ACC112 (cell line): Measurements from ENCODE around the gene PSAPL1.

Experiments
- H2AFZ ChIP-seq: fragments of 200-600 bp; sonication (generic); one replicate; pipeline ENCODE4 v1.6.0; 2017; ENCODE audit warnings: antibody characterized with exemption, low read length; ENCODE audit not compliant: unreplicated experiment
- H3K27ac ChIP-seq: fragments of 200-600 bp; sonication (generic); 2 replicates; pipeline ENCODE4 v1.5.1; 2014; ENCODE audit warnings: low read depth, mild to moderate bottlenecking, antibody characterized with exemption, low read length, moderate library complexity
- H3K27me3 ChIP-seq: fragments of 200-600 bp; sonication (generic); 2 replicates; pipeline ENCODE4 v1.6.1; 2014; ENCODE audit warnings: mild to moderate bottlenecking, antibody characterized with exemption, low read length, moderate library complexity, mixed read lengths; ENCODE audit not compliant: insufficient read depth
- H3K36me3 ChIP-seq: fragments of 200-600 bp; sonication (generic); 2 replicates; pipeline ENCODE4 v1.6.1; 2016; ENCODE audit warnings: mild to moderate bottlenecking, antibody characterized with exemption, low read length, moderate library complexity, mixed read lengths; ENCODE audit not compliant: insufficient read depth
- H3K4me1 ChIP-seq: fragments of 200-600 bp; sonication (generic); one replicate; pipeline ENCODE4 v1.6.1; 2016; ENCODE audit warnings: low read length, mixed read lengths; ENCODE audit not compliant: insufficient read depth, unreplicated experiment, control insufficient read depth
- H3K4me3 ChIP-seq: fragments of 200-600 bp; sonication (generic); 2 replicates; pipeline ENCODE4 v1.5.1; 2014; ENCODE audit warnings: mild to moderate bottlenecking, low read depth, low read length
- H3K79me2 ChIP-seq: fragments of 200-600 bp; sonication (generic); one replicate; pipeline ENCODE4 v1.6.0; 2016; ENCODE audit warnings: low read length; ENCODE audit not compliant: control insufficient read depth, unreplicated experiment, insufficient read depth

The PSAPL1 gene

GRCh38 chr4:7444314-7444713 is 9.6 kb upstream of the PSAPL1 start:
- Histone ChIP-seq H2AFZ (no peak overlapping the region), H3K27ac (no peak overlapping the region), H3K4me3 (no peak overlapping the region), H3K27me3 (peaks cover 16% of the 10 kb centered on the region), H3K4me1 (no peaks in the 10 kb centered on the region), H3K36me3 (no peaks in the 10 kb centered on the region), H3K79me2 (no peaks in the 10 kb centered on the region)

GRCh38 chr4:7442574-7443162 is 7.9 kb upstream of the PSAPL1 start:
- Histone ChIP-seq H2AFZ (no peak overlapping the region), H3K27me3 (peaks cover 25% of the 10 kb centered on the region)

DNA sequence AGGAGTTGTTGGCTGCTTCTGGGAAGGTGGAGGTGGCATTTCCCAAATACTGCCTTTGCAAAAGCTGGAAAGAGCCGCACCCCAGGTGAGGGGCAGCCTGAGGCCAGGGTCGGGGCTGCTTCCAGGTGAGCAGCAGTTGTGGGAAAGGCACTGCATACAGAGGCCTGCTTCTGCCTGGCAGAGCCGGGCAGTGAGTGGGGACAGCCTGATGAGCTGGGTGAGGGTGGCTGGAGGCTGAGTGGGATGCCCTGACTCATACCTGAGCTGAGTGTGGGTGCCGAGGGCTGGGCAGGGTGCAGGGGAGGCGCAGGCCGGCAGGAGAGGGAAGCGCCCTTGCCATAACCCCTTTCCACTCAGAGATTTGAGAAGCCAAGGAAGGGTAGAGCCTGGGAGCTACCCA is 6.5 kb upstream of the PSAPL1 start:
- no peak overlapping the region for H2AFZ ChIP-seq
- peaks cover 14% of the 10 kb centered on the region; the same call in 1 of the 2 replicates for H3K27me3 ChIP-seq
- no peak overlapping the region for H3K27ac ChIP-seq
- no peaks in the 10 kb centered on the region for H3K79me2 ChIP-seq
- H3K4me1 ChIP-seq, result no peaks in the 10 kb centered on the region
- no peaks in the 10 kb centered on the region for H3K36me3 ChIP-seq
- H3K4me3 ChIP-seq, result no peak overlapping the region

More at GRCh38 chr4:7442574-7443162, 7.9 kb upstream of the PSAPL1 start:
- no peaks in the 10 kb centered on the region for H3K79me2 ChIP-seq
- no peaks in the 10 kb centered on the region for H3K36me3 ChIP-seq
- no peak overlapping the region for H3K4me3 ChIP-seq
- H3K4me1 ChIP-seq, result no peaks in the 10 kb centered on the region
- no peak overlapping the region for H3K27ac ChIP-seq

DNA sequence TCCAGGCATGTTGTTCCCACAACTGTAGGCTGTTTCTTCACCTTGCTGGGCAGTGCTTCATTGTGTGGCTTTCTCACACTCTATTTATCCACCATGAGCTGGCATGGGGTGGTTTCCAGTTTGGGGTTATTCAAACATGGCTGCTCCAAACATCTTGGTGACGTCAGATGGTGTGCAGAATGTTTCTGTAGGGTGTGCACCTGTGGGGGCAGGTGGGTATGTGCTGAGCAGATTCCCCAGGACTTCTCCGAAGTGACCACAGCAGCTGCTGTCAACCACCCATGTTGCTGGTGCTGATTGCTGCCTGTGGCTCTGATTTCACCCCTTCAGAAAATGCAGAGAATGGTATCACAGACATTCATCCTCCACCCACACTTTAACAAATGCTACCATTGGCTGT is 5.0 kb upstream of the PSAPL1 start:
- H3K4me3 ChIP-seq, result no peak overlapping the region
- H3K79me2 ChIP-seq, result no peaks in the 10 kb centered on the region
- H3K36me3 ChIP-seq, result no peaks in the 10 kb centered on the region
- H3K27ac ChIP-seq, result no peak overlapping the region
- no peak overlapping the region for H2AFZ ChIP-seq
- H3K4me1 ChIP-seq, result peaks cover 4% of the 10 kb centered on the region
- peaks cover 14% of the 10 kb centered on the region; the same call in 1 of the 2 replicates for H3K27me3 ChIP-seq

GRCh38 chr4:7436256-7436655 is 1.5 kb upstream of the PSAPL1 start:
- peaks cover 4% of the 10 kb centered on the region for H3K4me1 ChIP-seq

GRCh38 chr4:7435471-7436061 is 836 bp upstream of the PSAPL1 start:
- Histone ChIP-seq H3K27ac (no peak overlapping the region), H2AFZ (no peak overlapping the region), H3K79me2 (no peaks in the 10 kb centered on the region), H3K4me1 (peaks cover 4% of the 10 kb centered on the region), H3K36me3 (no peaks in the 10 kb centered on the region), H3K27me3 (peaks cover 14% of the 10 kb centered on the region; the same call in 1 of the 2 replicates), H3K4me3 (no peak overlapping the region)

More at GRCh38 chr4:7436256-7436655, 1.5 kb upstream of the PSAPL1 start:
- Histone ChIP-seq H3K36me3 (no peaks in the 10 kb centered on the region), H3K27me3 (peaks cover 14% of the 10 kb centered on the region; the same call in 1 of the 2 replicates), H3K79me2 (no peaks in the 10 kb centered on the region), H3K4me3 (no peak overlapping the region), H2AFZ (no peak overlapping the region), H3K27ac (no peak overlapping the region)

DNA sequence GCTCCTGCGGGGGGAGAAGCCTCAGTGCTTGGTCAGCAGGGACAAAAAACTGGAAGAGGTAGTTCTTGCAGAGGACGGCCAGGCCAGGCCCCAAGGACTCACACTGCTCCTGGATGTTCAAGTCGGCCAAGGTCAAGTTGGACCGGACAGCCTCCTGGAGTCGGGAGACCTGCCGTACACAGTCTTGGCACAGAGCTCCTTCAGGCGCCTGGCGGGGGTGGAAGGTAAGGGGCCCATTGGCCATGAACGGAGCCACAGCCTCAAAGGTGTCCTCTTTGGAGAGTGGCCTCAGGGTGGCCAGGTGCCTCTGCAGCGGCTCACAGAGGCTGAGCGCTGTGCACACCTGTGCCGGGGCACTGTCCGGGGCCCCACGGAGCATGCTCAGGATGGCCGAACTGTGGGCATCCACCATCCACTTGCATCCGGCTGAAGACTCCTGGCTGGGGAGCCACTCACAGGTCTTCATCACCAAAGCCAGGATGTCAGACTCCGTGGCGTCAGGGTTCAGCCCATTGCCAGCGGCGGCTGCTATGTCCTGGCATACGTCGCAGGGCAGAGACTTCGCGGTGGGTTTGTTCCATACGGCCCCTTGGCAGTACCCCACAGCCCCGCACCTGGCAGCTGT is 477 bp downstream of the PSAPL1 start:
- H3K4me1 ChIP-seq, result peaks cover 4% of the 10 kb centered on the region

DNA sequence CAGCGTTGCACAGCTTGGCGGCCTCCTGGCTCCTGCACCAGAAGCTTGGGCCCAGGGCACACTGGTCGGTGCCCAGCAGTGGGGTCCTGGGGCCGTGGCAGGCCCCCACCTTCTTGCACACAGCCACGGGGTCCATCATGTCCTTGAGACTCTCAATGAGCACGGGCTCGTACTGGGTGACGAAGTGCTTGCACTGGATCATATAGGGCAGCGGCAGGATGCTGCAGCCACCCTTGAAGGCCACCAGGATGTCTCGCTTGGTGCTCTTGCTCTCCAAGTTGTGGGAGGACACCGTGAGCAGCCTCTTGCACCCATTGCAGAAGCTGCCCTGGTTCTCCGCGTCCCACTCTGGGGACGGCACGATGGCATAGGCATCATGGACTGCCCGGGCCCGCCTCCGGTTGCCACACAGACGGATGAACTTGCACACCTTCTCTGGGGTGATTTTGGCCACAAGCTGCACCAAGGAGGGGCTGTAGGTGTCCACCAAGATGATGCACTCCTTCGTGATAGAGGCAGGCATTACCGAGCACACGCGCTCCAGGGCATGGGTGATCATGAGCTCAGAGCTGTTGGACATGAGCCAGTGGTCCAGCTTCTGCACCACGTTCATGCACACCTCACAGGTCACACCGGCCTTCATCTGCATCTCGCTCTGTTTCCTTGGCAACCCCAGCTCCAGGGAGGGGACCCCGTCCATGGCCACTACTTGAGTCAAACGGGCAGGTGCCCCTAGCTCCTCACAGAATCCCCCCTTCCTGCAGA is 1.2 kb downstream of the PSAPL1 start:
- H3K4me1 ChIP-seq, result peaks cover 4% of the 10 kb centered on the region
- no peaks in the 10 kb centered on the region for H3K79me2 ChIP-seq
- no peak overlapping the region for H3K4me3 ChIP-seq
- H3K36me3 ChIP-seq, result no peaks in the 10 kb centered on the region
- no peak overlapping the region for H3K27ac ChIP-seq
- H3K27me3 ChIP-seq, result 0 out of 2 replicates have a peak, but pooled peaks cover 3% of the 10 kb centered on the region
- H2AFZ ChIP-seq, result no peak overlapping the region

More for the DNA sequence above, 477 bp downstream of the PSAPL1 start:
- H3K27ac ChIP-seq, result no peak overlapping the region
- no peaks in the 10 kb centered on the region for H3K79me2 ChIP-seq
- no peak overlapping the region for H2AFZ ChIP-seq
- H3K36me3 ChIP-seq, result no peaks in the 10 kb centered on the region
- H3K27me3 ChIP-seq, result peaks cover 8% of the 10 kb centered on the region; the same call in 1 of the 2 replicates
- no peak overlapping the region for H3K4me3 ChIP-seq

- H3K27me3 ChIP-seq, result 0 out of 2 replicates have a peak, but pooled peaks cover under 1% of the 10 kb centered on the region
These were observed 2.0 kb downstream of the PSAPL1 start for GRCh38 chr4:7432531-7433375.

More at GRCh38 chr4:7432531-7433375, 2.0 kb downstream of the PSAPL1 start:
- Histone ChIP-seq H3K79me2 (no peaks in the 10 kb centered on the region), H3K4me3 (no peak overlapping the region), H3K4me1 (peaks cover 4% of the 10 kb centered on the region), H3K36me3 (no peaks in the 10 kb centered on the region), H3K27ac (no peak overlapping the region), H2AFZ (no peak overlapping the region)
